ENCODE data around the gene RAB19.

The RAB19 gene

DNA sequence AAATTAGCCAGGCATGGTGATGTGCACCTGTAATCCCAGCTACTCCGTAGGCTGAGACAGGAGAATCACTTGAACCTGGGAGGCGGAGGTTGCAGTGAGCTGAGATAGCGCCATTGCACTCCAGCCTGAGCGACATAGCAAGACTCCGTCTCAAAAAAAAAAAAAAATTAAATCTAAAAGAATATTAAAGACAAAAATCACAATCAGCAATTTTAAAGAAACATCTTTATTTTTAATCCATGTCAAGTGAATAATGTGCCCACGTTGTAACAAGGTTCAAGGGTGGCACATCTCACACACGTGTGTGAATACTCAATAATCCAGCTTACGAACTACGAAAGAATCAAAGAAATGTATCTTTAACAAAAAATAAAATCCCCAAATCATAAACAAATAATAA, 28.5 kb upstream of the RAB19 start:
- Histone ChIP-seq H3K4me1 (ENCODE audit: low read length) (no peaks in the 10 kb centered on the region), H3K4me3 (ENCODE audit: low read length) (no peak overlapping the region), H3K27ac (ENCODE audit: low read length) (no peak overlapping the region)

DNA sequence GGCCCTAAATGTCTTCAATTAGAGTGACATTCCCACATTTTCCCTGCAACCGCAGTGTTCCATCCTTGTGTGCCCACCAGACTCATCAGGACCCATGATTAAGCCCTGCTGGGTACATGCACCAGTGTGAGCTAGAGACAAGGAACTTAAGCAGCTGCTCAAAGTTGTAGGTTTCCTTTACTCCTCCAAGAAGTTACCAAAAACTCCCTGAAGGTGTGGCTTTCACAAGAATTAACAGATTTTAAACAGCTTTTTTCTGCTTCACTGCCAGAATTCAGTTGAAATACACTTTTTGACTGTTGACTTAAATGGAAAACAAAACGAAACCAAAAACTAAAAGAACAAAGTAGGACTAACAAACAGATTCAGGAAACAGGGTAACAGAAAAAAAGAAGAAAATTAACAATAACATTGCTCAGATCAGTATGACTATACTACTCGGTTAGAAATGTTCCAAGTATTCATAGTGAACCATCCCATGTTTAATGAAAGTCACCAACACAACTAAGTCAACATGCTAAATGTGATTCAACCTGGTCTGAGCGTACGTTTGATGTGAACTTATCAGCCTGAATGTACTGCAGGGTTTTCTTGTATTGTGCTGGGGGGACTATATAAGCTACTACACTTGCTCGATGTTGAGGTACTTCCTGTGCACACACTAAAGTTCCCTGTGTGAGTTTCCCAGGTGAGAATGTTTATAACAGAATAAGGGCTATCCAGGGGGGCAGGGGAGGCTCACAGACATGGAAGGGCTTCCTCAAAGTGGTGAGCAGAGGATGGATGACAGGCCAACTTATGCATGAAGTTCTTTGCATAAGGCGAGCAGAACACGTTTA, 27.7 kb upstream of the RAB19 start:
- DNase-seq = no peak
- no peaks in the 10 kb centered on the region for H3K9me3 ChIP-seq (replicated peaks; ENCODE audit: insufficient read depth, low read length)
- no peaks in the 10 kb centered on the region for H3K79me2 ChIP-seq (ENCODE audit: low read length)
- H3K4me1 ChIP-seq (ENCODE audit: low read length) = no peaks in the 10 kb centered on the region
- no peak overlapping the region for H3K27ac ChIP-seq (ENCODE audit: low read length)
- no peaks in the 10 kb centered on the region for H3K9me2 ChIP-seq (replicated peaks; ENCODE audit: insufficient read depth, low read length)
- no peak overlapping the region for H2AFZ ChIP-seq (ENCODE audit: low read length)
- no peaks in the 10 kb centered on the region for H3K27me3 ChIP-seq (replicated peaks; ENCODE audit: insufficient read depth, low read length)
- H4K20me1 ChIP-seq (ENCODE audit: insufficient read depth, low read length) = no peaks in the 10 kb centered on the region
- TF ChIP-seq EZH2 (optimal IDR thresholded peaks at IDR 0.05; ENCODE audit: low read depth, low read length) = no peak
- TF ChIP-seq, protein P1, sequence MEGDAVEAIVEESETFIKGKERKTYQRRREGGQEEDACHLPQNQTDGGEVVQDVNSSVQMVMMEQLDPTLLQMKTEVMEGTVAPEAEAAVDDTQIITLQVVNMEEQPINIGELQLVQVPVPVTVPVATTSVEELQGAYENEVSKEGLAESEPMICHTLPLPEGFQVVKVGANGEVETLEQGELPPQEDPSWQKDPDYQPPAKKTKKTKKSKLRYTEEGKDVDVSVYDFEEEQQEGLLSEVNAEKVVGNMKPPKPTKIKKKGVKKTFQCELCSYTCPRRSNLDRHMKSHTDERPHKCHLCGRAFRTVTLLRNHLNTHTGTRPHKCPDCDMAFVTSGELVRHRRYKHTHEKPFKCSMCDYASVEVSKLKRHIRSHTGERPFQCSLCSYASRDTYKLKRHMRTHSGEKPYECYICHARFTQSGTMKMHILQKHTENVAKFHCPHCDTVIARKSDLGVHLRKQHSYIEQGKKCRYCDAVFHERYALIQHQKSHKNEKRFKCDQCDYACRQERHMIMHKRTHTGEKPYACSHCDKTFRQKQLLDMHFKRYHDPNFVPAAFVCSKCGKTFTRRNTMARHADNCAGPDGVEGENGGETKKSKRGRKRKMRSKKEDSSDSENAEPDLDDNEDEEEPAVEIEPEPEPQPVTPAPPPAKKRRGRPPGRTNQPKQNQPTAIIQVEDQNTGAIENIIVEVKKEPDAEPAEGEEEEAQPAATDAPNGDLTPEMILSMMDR (IDR thresholded peaks at IDR 0.05; ENCODE audit: low read length) = no peak
- TF ChIP-seq EZH2phosphoT487 (IDR thresholded peaks at IDR 0.05; ENCODE audit: low read length) = no peak
- H3K4me3 ChIP-seq (ENCODE audit: low read length) = no peak overlapping the region
- H3F3A ChIP-seq (ENCODE audit: insufficient read depth, low read length) = no peaks in the 10 kb centered on the region
- no peaks in the 10 kb centered on the region for H3K36me3 ChIP-seq (replicated peaks; ENCODE audit: insufficient read depth, low read length)
- no peak overlapping the region for H3K9ac ChIP-seq (ENCODE audit: low read length)
- no peak overlapping the region for H3K4me2 ChIP-seq (ENCODE audit: low read depth, low read length)

More for the DNA sequence above, 28.5 kb upstream of the RAB19 start:
- H4K20me1 ChIP-seq (ENCODE audit: insufficient read depth, low read length) = no peaks in the 10 kb centered on the region
- no peak overlapping the region for H3K9ac ChIP-seq (ENCODE audit: low read length)
- H3F3A ChIP-seq (ENCODE audit: insufficient read depth, low read length) = no peaks in the 10 kb centered on the region
- H3K9me3 ChIP-seq (replicated peaks; ENCODE audit: insufficient read depth, low read length) = no peaks in the 10 kb centered on the region
- H3K36me3 ChIP-seq (replicated peaks; ENCODE audit: insufficient read depth, low read length) = no peaks in the 10 kb centered on the region
- no peak for DNase-seq
- no peaks in the 10 kb centered on the region for H3K27me3 ChIP-seq (replicated peaks; ENCODE audit: insufficient read depth, low read length)
- no peaks in the 10 kb centered on the region for H3K9me2 ChIP-seq (replicated peaks; ENCODE audit: insufficient read depth, low read length)
- TF ChIP-seq EZH2phosphoT487 (IDR thresholded peaks at IDR 0.05; ENCODE audit: low read length) (no peak), EZH2 (optimal IDR thresholded peaks at IDR 0.05; ENCODE audit: low read depth, low read length) (no peak)
- TF ChIP-seq, protein P1 (IDR thresholded peaks at IDR 0.05; ENCODE audit: low read length) = no peak
- H2AFZ ChIP-seq (ENCODE audit: low read length) = no peak overlapping the region
- no peaks in the 10 kb centered on the region for H3K79me2 ChIP-seq (ENCODE audit: low read length)
- no peak overlapping the region for H3K4me2 ChIP-seq (ENCODE audit: low read depth, low read length)

DNA sequence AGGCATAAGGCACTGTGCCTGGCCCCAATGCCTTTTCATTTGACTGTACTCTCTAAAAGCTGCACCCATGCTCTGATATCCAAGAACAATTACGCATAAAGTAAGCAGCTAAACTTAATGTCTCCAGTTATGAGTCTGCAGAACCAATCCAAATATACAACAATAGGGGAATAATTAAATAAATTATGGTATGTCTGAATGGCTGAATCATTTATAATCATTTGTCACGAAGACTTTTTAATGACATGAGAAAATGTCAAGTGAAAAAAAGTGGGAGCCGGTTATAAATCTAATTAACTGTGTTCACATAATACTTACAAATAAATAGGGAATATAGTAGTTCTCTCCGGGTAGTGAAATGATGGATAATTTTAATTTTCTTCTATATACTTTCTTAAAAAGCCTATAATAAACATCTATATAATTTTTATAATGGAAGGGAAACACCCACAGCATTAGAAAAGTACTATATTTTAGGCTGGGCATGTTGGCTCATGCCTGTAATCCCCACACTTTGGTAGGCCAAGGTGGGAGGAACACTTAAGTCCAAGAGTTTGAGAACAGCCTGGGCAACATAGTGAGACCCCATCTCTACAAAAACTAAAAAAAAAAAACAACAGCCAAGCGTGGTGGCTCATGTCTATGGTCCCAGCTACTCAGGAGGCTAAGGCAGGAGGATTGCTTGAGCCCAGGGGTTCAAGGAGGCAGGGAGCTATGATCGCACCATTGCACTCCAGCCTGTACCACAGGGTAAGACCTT, 19.7 kb upstream of the RAB19 start:
- no peak for DNase-seq
- no peak overlapping the region for H3K9ac ChIP-seq (ENCODE audit: low read length)
- H3F3A ChIP-seq (ENCODE audit: insufficient read depth, low read length) = no peaks in the 10 kb centered on the region
- H4K20me1 ChIP-seq (ENCODE audit: insufficient read depth, low read length) = no peaks in the 10 kb centered on the region
- H3K4me1 ChIP-seq (ENCODE audit: low read length) = no peaks in the 10 kb centered on the region
- H3K4me3 ChIP-seq (ENCODE audit: low read length) = no peak overlapping the region
- H3K36me3 ChIP-seq (replicated peaks; ENCODE audit: insufficient read depth, low read length) = no peaks in the 10 kb centered on the region; the same call in 1 of the 2 replicates
- no peak overlapping the region for H3K27ac ChIP-seq (ENCODE audit: low read length)
- TF ChIP-seq EZH2phosphoT487 (IDR thresholded peaks at IDR 0.05; ENCODE audit: low read length) (no peak), EZH2 (optimal IDR thresholded peaks at IDR 0.05; ENCODE audit: low read depth, low read length) (no peak)
- TF ChIP-seq, protein P1 (IDR thresholded peaks at IDR 0.05; ENCODE audit: low read length) = no peak
- no peaks in the 10 kb centered on the region for H3K9me2 ChIP-seq (replicated peaks; ENCODE audit: insufficient read depth, low read length)
- no peaks in the 10 kb centered on the region for H3K9me3 ChIP-seq (replicated peaks; ENCODE audit: insufficient read depth, low read length)
- H2AFZ ChIP-seq (ENCODE audit: low read length) = no peak overlapping the region
- no peak overlapping the region for H3K4me2 ChIP-seq (ENCODE audit: low read depth, low read length)
- no peaks in the 10 kb centered on the region for H3K79me2 ChIP-seq (ENCODE audit: low read length)
- no peaks in the 10 kb centered on the region for H3K27me3 ChIP-seq (replicated peaks; ENCODE audit: insufficient read depth, low read length)

All from MM.1S (cell line).